Mammary epithelial cell (primary cell): ENCODE results near the gene IMP3.

Experiments
- CTCF ChIP-seq, 2 donors: IDR thresholded peaks in 1 of 2; conservative IDR thresholded peaks in 1 of 2; 2 replicates each; pipeline ENCODE4 v1.5.1; 2011 to 2012; ENCODE audit warnings: inconsistent platforms in 2 of 2, low read length in 2 of 2, mild to moderate bottlenecking in 2 of 2, control low read depth in 1 of 2, low read depth in 1 of 2; ENCODE audit not compliant: insufficient read depth in 1 of 2; ENCODE audit errors: extremely low read depth in 1 of 2
- EZH2 ChIP-seq: IDR thresholded peaks from 2 replicates; pipeline ENCODE4 v1.6.1; 2012; ENCODE audit warnings: low read length, inconsistent platforms, borderline replicate concordance

- TF ChIP-seq EZH2 = no peak
- no peak for TF ChIP-seq CTCF (conservative IDR thresholded peaks at IDR 0.05 in 1 of 2, IDR thresholded peaks at IDR 0.05 in 1 of 2; ENCODE audit: extremely low read depth in 1 of 2, insufficient read depth in 1 of 2, low read depth in 1 of 2, low read length in 2 of 2)
Measured at GRCh38 chr15:75662823-75663519, 22.9 kb upstream of the IMP3 start.
